Osteoblast (primary cell): ENCODE results near the gene POU5F1. TPM values are rescaled to one million over a fixed set of nuclear protein-coding genes. Genes with fewer than 3 reads are reported as not detected.

ENCODE experiments used
- DNase-seq: peaks from one replicate; pipeline ENCODE4 v3.0.0; 2011; ENCODE audit warnings: low spot score, mixed read lengths; ENCODE audit not compliant: insufficient read length; ENCODE audit errors: missing footprints
- H2AFZ ChIP-seq: 2 replicates; pipeline ENCODE4 v1.6.0; 2011; ENCODE audit warnings: mild to moderate bottlenecking, low read length
- H3K27ac ChIP-seq: 2 replicates; pipeline ENCODE4 v1.5.1; 2011; ENCODE audit warnings: mild to moderate bottlenecking, low read depth, low read length, moderate library complexity
- H3K27me3 ChIP-seq: 2 replicates; pipeline ENCODE4 v1.6.0; 2012; ENCODE audit warnings: mild to moderate bottlenecking, control low read depth, inconsistent platforms, low read length, moderate library complexity; ENCODE audit not compliant: insufficient read depth
- H3K36me3 ChIP-seq: 2 replicates; pipeline ENCODE4 v1.5.1; 2011; ENCODE audit warnings: mild to moderate bottlenecking, low read length, control low read depth, moderate library complexity; ENCODE audit not compliant: insufficient read depth
- H3K4me1 ChIP-seq: 2 replicates; pipeline ENCODE4 v1.5.1; 2011; ENCODE audit warnings: mild to moderate bottlenecking, low read length, control low read depth, moderate library complexity; ENCODE audit not compliant: insufficient read depth
- H3K4me2 ChIP-seq: 2 replicates; pipeline ENCODE4 v1.6.0; 2011; ENCODE audit warnings: mild to moderate bottlenecking, low read length; ENCODE audit not compliant: insufficient read depth
- H3K4me3 ChIP-seq: fragments of 200-600 bp; sonication (generic); 3 replicates; pipeline ENCODE4 v1.5.1; 2012; ENCODE audit warnings: mild to moderate bottlenecking, low read length, inconsistent platforms; ENCODE audit not compliant: insufficient read depth
- H3K79me2 ChIP-seq: 2 replicates; pipeline ENCODE4 v1.6.0; 2012; ENCODE audit warnings: mild to moderate bottlenecking, low read length, control low read depth, inconsistent platforms; ENCODE audit not compliant: insufficient read depth
- H3K9me3 ChIP-seq: 2 replicates; pipeline ENCODE4 v1.5.1; 2011; ENCODE audit warnings: low read depth, low read length, control low read depth
- H4K20me1 ChIP-seq: 2 replicates; pipeline ENCODE4 v1.6.0; 2012; ENCODE audit warnings: mild to moderate bottlenecking, low read length, control low read depth; ENCODE audit not compliant: insufficient read depth
- CTCF ChIP-seq: IDR thresholded peaks from 2 replicates; pipeline ENCODE4 v1.5.1; 2011; ENCODE audit warnings: mild to moderate bottlenecking, low read depth, low read length, moderate library complexity; ENCODE audit errors: extremely low read depth
- total RNA-seq: library from RNA; depleted of rRNA; stranded (reverse); fragments of >200 nt; gene quantifications from 2 replicates; pipeline ENCODE4 v1.2.3, GENCODE V29; 2012

POU5F1 gene
- total RNA-seq, 1 donor = 2.5 TPM

GRCh38 chr6:31162463-31163165 lies 7.9 kb downstream of the POU5F1 start:
- Histone ChIP-seq H3K27ac (no peak overlapping the region), H3K4me3 (no peak overlapping the region), H3K79me2 (peaks cover 16% of the 10 kb centered on the region), H3K9me3 (no peaks in the 10 kb centered on the region), H2AFZ (no peak overlapping the region), H3K36me3 (peaks cover 10% of the 10 kb centered on the region), H3K4me2 (no peak overlapping the region), H3K27me3 (no peaks in the 10 kb centered on the region), H4K20me1 (no peaks in the 10 kb centered on the region), H3K4me1 (peaks cover 10% of the 10 kb centered on the region)
- no peak for TF ChIP-seq CTCF
- no peak for DNase-seq

GRCh38 chr6:31161216-31162126 lies 9.0 kb downstream of the POU5F1 start:
- H3K4me1 ChIP-seq = peaks cover 14% of the 10 kb centered on the region
- H3K4me2 ChIP-seq = no peak overlapping the region
- no peak overlapping the region for H2AFZ ChIP-seq
- TF ChIP-seq CTCF = no peak
- no peaks in the 10 kb centered on the region for H3K27me3 ChIP-seq
- no peak overlapping the region for H3K4me3 ChIP-seq
- H3K79me2 ChIP-seq = peaks cover 20% of the 10 kb centered on the region
- no peak for DNase-seq
- H3K27ac ChIP-seq = no peak overlapping the region
- H4K20me1 ChIP-seq = no peaks in the 10 kb centered on the region
- no peaks in the 10 kb centered on the region for H3K9me3 ChIP-seq
- peaks cover 10% of the 10 kb centered on the region for H3K36me3 ChIP-seq

- Histone ChIP-seq H3K4me1 (peaks cover 14% of the 10 kb centered on the region), H2AFZ (peak overlapping the region; percentile 97), H3K27me3 (no peaks in the 10 kb centered on the region), H3K79me2 (peaks cover 20% of the 10 kb centered on the region), H3K4me2 (peak overlapping the region; percentile 95), H4K20me1 (no peaks in the 10 kb centered on the region), H3K27ac (peak overlapping the region; percentile 50), H3K9me3 (no peaks in the 10 kb centered on the region), H3K4me3 (peak overlapping the region; percentile 97), H3K36me3 (peaks cover 24% of the 10 kb centered on the region)
- DNase-seq = peak; percentile 90
- TF ChIP-seq CTCF = no peak
These were observed 11.3 kb downstream of the POU5F1 start for GRCh38 chr6:31158863-31159855.
